NCI-H187 (cell line): ENCODE measurements around the gene B4GALNT4.
A peak's percentile ranks its signal among the peaks of the same experiment; 100 is the strongest.
"Not testable (repeated sequence)": the region's sequence is repeated elsewhere in the genome, so short reads cannot be mapped to it uniquely, and the experiment has no call there.

Source experiments
- DNase-seq, 2 experiments: peaks; one replicate each; lab custom pipeline; 2025; lab: John Stamatoyannopoulos, UW

B4GALNT4 gene

GRCh38 chr11:408154-409007 is 39.1 kb downstream of the B4GALNT4 start:
- no peak for DNase-seq

- DNase-seq, result no peak
Observed at GRCh38 chr11:409008-409599, 39.8 kb downstream of the B4GALNT4 start.

- no peak for DNase-seq
Observed at GRCh38 chr11:409600-410483, 40.5 kb downstream of the B4GALNT4 start.

GRCh38 chr11:410711-411110 is 41.4 kb downstream of the B4GALNT4 start:
- DNase-seq, result not testable (repeated sequence)

GRCh38 chr11:411520-411919 is 42.2 kb downstream of the B4GALNT4 start:
- DNase-seq, result not testable (repeated sequence)

- DNase-seq, result no peak
Observed at GRCh38 chr11:412641-413119, 43.4 kb downstream of the B4GALNT4 start.

- no peak for DNase-seq
Observed at GRCh38 chr11:413120-414081, 44.1 kb downstream of the B4GALNT4 start.

GRCh38 chr11:414318-414857 is 45.1 kb downstream of the B4GALNT4 start:
- DNase-seq, result no peak

- DNase-seq, result no peak
Observed at GRCh38 chr11:415640-416041, 46.3 kb downstream of the B4GALNT4 start.

- no peak for DNase-seq
Observed at GRCh38 chr11:416051-416756, 46.9 kb downstream of the B4GALNT4 start.

GRCh38 chr11:416757-417621 is 47.7 kb downstream of the B4GALNT4 start:
- DNase-seq, result peak; percentile 35 to 83

- no peak for DNase-seq
Observed at GRCh38 chr11:417652-418342, 48.5 kb downstream of the B4GALNT4 start.

- no peak for DNase-seq
Observed at GRCh38 chr11:418343-419247, 49.3 kb downstream of the B4GALNT4 start.

- DNase-seq, result no peak
Observed at GRCh38 chr11:419248-420005, 50.1 kb downstream of the B4GALNT4 start.

GRCh38 chr11:420054-420910 is 51.0 kb downstream of the B4GALNT4 start:
- no peak for DNase-seq

GRCh38 chr11:420911-421321 is 51.6 kb downstream of the B4GALNT4 start:
- DNase-seq, result no peak
